UCSD-AML1 (cell line): ENCODE measurements around the gene DSG3.

Experiments
- DNase-seq: peaks from one replicate; lab custom pipeline; 2025; ENCODE audit not compliant: unreplicated experiment; lab: John Stamatoyannopoulos, UW

DSG3 gene

GRCh38 chr18:31512203-31512764 is 64.7 kb downstream of the DSG3 start:
- DNase-seq = no peak

GRCh38 chr18:31513189-31513935 is 65.8 kb downstream of the DSG3 start:
- DNase-seq = no peak

- no peak for DNase-seq
Measured at GRCh38 chr18:31516437-31516836, 68.9 kb downstream of the DSG3 start.

GRCh38 chr18:31526374-31526773 is 78.8 kb downstream of the DSG3 start:
- DNase-seq = no peak
